Progenitor cell of endocrine pancreas (in vitro differentiated cells): ENCODE data around the gene ADAD2. TPM values are rescaled to one million over a fixed set of nuclear protein-coding genes. Genes with fewer than 3 reads are reported as not detected.

Source experiments
- DNase-seq: peaks from one replicate; pipeline ENCODE4 v3.0.0; 2021; ENCODE audit warnings: low spot score; ENCODE audit not compliant: unreplicated experiment
- H3K27ac Mint-ChIP-seq: 2 replicates; pipeline ENCODE4 v1.8.0; 2021; ENCODE audit warnings: mild to moderate bottlenecking, moderate library complexity, mixed read lengths
- H3K27me3 Mint-ChIP-seq: 2 replicates; pipeline ENCODE4 v1.8.0; 2021; ENCODE audit warnings: mixed read lengths
- H3K36me3 Mint-ChIP-seq: 2 replicates; pipeline ENCODE4 v1.8.0; 2022; ENCODE audit warnings: mixed read lengths; ENCODE audit not compliant: insufficient read depth
- H3K4me1 Mint-ChIP-seq: 2 replicates; pipeline ENCODE4 v1.8.0; 2021; ENCODE audit warnings: low read depth, mixed read lengths
- H3K4me3 Mint-ChIP-seq: 2 replicates; pipeline ENCODE4 v1.8.0; 2021; ENCODE audit warnings: low read depth, mild to moderate bottlenecking, moderate library complexity, mixed read lengths
- H3K9me3 Mint-ChIP-seq: 2 replicates; pipeline ENCODE4 v1.8.0; 2021; ENCODE audit warnings: low read depth, mixed read lengths
- CTCF ChIP-seq: fragments of 200-600 bp; sonication (generic); IDR thresholded peaks from one replicate; pipeline ENCODE4 v1.5.0; 2021; ENCODE audit warnings: antibody characterized with exemption, mild to moderate bottlenecking; ENCODE audit not compliant: unreplicated experiment
- total RNA-seq: library from RNA; stranded (reverse); gene quantifications from 2 replicates; pipeline ENCODE4 v1.2.1, GENCODE V29; 2021

Gene ADAD2
- total RNA-seq, 1 donor from 2014 or later, result not detected

DNA sequence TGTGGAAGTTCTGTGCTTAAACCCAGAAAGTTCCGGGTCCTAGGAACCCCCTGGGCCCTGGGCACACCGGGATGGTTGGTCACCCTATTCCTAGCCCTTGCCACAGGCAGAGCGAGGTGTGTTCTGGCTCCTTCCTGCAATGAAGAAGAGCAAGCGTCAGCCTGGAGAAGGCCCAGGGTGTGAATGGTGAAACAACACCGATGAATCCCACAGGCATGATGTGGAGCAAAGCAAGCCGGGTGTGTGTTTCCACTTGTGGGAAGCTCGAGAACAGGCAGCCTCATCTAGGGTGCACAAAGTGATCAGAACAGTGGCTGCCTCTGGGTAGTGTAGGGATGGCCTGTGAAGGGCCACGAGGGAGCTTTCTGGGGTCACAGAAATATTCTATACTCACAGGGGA lies 35.1 kb downstream of the ADAD2 start:
- no peak overlapping the region for H3K27ac Mint-ChIP-seq

DNA sequence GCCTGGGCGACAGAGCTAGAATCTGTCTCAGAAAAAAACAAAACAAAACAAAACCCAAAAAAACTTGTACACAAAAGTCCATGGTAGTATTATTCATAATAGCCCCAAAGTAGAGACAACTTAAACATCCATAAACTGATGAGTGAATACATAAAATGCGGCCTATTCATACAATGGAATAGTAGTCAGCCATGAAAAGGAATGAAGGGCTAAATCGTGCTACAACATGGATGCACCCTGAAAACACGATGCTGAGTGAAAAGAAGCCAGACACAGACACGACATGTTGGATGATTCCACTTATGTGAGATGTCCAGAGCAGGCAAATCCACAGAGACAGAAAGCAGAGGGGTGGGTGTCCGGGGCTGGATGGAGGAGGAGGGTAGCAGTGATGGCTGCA lies 36.6 kb downstream of the ADAD2 start:
- no peaks in the 10 kb centered on the region for H3K36me3 Mint-ChIP-seq
- H3K4me1 Mint-ChIP-seq, result no peaks in the 10 kb centered on the region
- no peak overlapping the region for H3K4me3 Mint-ChIP-seq
- no peak for DNase-seq
- no peak for TF ChIP-seq CTCF
- no peaks in the 10 kb centered on the region for H3K9me3 Mint-ChIP-seq
- no peak overlapping the region for H3K27ac Mint-ChIP-seq
- H3K27me3 Mint-ChIP-seq, result peaks cover 19% of the 10 kb centered on the region

More for the DNA sequence above, 35.1 kb downstream of the ADAD2 start:
- Mint-ChIP-seq H3K27me3 (peaks cover 10% of the 10 kb centered on the region), H3K36me3 (no peaks in the 10 kb centered on the region), H3K4me3 (no peak overlapping the region), H3K9me3 (no peaks in the 10 kb centered on the region), H3K4me1 (no peaks in the 10 kb centered on the region)
- DNase-seq, result no peak
- no peak for TF ChIP-seq CTCF

DNA sequence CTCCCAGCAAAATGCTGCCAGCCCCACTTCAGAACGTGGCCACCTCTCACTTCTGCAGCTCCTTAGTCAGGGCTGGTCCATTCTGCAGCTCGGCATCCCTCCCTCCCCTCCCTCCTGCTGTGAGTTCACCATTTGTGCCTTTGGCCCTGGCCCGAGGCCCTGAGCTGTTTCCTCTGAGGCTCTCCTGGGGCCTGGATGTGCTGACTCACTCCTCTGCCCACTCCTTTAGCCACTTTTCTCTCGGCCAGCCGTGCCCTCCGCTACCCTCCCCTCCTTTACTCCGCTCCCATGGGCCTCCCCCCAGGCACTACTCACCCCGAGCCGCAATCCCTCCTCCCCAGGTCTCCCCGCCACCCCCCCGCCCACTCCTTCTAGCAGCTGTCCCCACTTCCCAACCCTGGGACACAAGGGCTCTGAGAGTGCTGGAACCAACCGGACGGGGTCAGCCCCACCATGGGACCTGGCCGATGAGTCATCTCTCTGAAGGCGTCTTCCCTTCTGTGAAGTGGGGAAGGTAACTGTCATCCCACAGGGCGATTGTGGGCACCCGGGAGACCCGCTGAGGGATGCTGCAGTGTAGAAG lies 37.4 kb downstream of the ADAD2 start:
- H3K27ac Mint-ChIP-seq, result no peak overlapping the region
- H3K9me3 Mint-ChIP-seq, result no peaks in the 10 kb centered on the region
- no peaks in the 10 kb centered on the region for H3K4me1 Mint-ChIP-seq
- peaks cover 19% of the 10 kb centered on the region for H3K27me3 Mint-ChIP-seq
- no peak for TF ChIP-seq CTCF
- no peak for DNase-seq
- no peak overlapping the region for H3K4me3 Mint-ChIP-seq
- H3K36me3 Mint-ChIP-seq, result no peaks in the 10 kb centered on the region

GRCh38 chr16:84229471-84229870 lies 38.5 kb downstream of the ADAD2 start:
- Mint-ChIP-seq H3K4me3 (no peak overlapping the region), H3K9me3 (no peaks in the 10 kb centered on the region), H3K27me3 (peaks cover 22% of the 10 kb centered on the region), H3K4me1 (no peaks in the 10 kb centered on the region), H3K27ac (no peak overlapping the region), H3K36me3 (no peaks in the 10 kb centered on the region)
- DNase-seq, result no peak
- TF ChIP-seq CTCF, result no peak

GRCh38 chr16:84232060-84232459 lies 41.1 kb downstream of the ADAD2 start:
- DNase-seq, result no peak
- no peaks in the 10 kb centered on the region for H3K36me3 Mint-ChIP-seq
- no peaks in the 10 kb centered on the region for H3K9me3 Mint-ChIP-seq
- no peaks in the 10 kb centered on the region for H3K4me1 Mint-ChIP-seq
- H3K4me3 Mint-ChIP-seq, result no peak overlapping the region
- H3K27ac Mint-ChIP-seq, result no peak overlapping the region
- TF ChIP-seq CTCF, result no peak
- peaks cover 31% of the 10 kb centered on the region for H3K27me3 Mint-ChIP-seq
